GM12891 (cell line): ENCODE measurements around the gene PRKCE.

Experiments used
- PAX5 ChIP-seq: IDR thresholded peaks from 2 replicates; pipeline ENCODE4 v1.6.1; 2011; ENCODE audit warnings: low read length, moderate library complexity, mild to moderate bottlenecking; ENCODE audit not compliant: insufficient read depth, severe bottlenecking
- POLR2A ChIP-seq: IDR thresholded peaks from 2 replicates; pipeline ENCODE4 v1.6.1; 2011; ENCODE audit warnings: low read depth, low read length, control low read depth
- POLR2AphosphoS5 ChIP-seq: IDR thresholded peaks from 2 replicates; pipeline ENCODE4 v1.6.1; 2011; ENCODE audit warnings: low read depth, low read length, control low read depth
- POU2F2 ChIP-seq: IDR thresholded peaks from 2 replicates; pipeline ENCODE4 v1.6.1; 2011; ENCODE audit warnings: low read depth, mild to moderate bottlenecking, control low read depth, low read length, moderate library complexity
- TAF1 ChIP-seq: IDR thresholded peaks from 2 replicates; pipeline ENCODE4 v1.6.1; 2011; ENCODE audit warnings: low read depth, low read length, control low read depth

GRCh38 chr2:45720210-45720609, 68.7 kb downstream of the PRKCE start:
- TF ChIP-seq POLR2AphosphoS5 (no peak), POLR2A (no peak), POU2F2 (no peak), TAF1 (no peak), PAX5 (no peak)
